HCT116 (cell line): ENCODE data around the gene TNFRSF19. TPM values are rescaled to one million over a fixed set of nuclear protein-coding genes. Genes with fewer than 3 reads are reported as not detected.

ENCODE experiments used
- ATAC-seq: fragments of 200-7000 bp; cut with Tn5 transposase; 2 replicates; pipeline ENCODE4 v1.9.1; 2020; ENCODE audit warnings: mild to moderate bottlenecking, moderate library complexity
- BruUV-seq: library from RNA; stranded (reverse); fragments of 400-500 nt; replicated peaks from 2 replicates; lab custom pipeline; 2021; lab: Mats Ljungman, UMichigan
- CTCF ChIA-PET: fragments of 300-600 bp; sonication (Branson Sonifier 250); formaldehyde crosslinking; loops from one replicate; lab custom pipeline; 2021; ENCODE audit warnings: antibody characterized with exemption; lab: Charles Lee
- POLR2A ChIA-PET: fragments of 300-600, 350-600 bp; sonication (Branson Sonifier 250); formaldehyde crosslinking; loops from one replicate; lab custom pipeline; 2021; ENCODE audit warnings: antibody characterized with exemption; lab: Charles Lee
- RAD21 ChIA-PET, 2 experiments: fragments of 300-600 bp; sonication (Branson Sonifier 250); formaldehyde crosslinking; loops; one replicate each; lab custom pipeline; 2023; ENCODE audit warnings: low total read pairs in 2 of 2; ENCODE audit not compliant: uncharacterized antibody in 2 of 2, unreplicated experiment in 2 of 2, low non-redundant PET in 1 of 2; lab: Charles Lee
- DNase-seq: peaks from one replicate; pipeline ENCODE4 v3.0.0-alpha.2; 2010; ENCODE audit warnings: low read depth, low spot score
- H2AFZ ChIP-seq: fragments of 200-600 bp; shearing (Covaris generic), sonication (generic); 2 replicates; pipeline ENCODE4 v1.6.1; 2017; ENCODE audit warnings: low read depth, mixed run types, mixed read lengths, antibody characterized with exemption, low read length; ENCODE audit not compliant: poor library complexity, severe bottlenecking
- H3K27ac ChIP-seq: 2 replicates; pipeline ENCODE4 v1.5.1; 2012; ENCODE audit warnings: low read depth, low read length
- H3K27me3 ChIP-seq: fragments of 200-600 bp; sonication (generic); 2 replicates; pipeline ENCODE4 v1.6.1; 2016; ENCODE audit warnings: mixed run types, low read length, mixed read lengths; ENCODE audit not compliant: insufficient read depth
- H3K36me3 ChIP-seq, 2 experiments: fragments of 200-500 bp in 1 of 2; fragments of 200-600 bp in 1 of 2; sonication (Bioruptor generic) in 1 of 2; sonication (generic) in 1 of 2; 2 replicates each; pipeline versions ENCODE4 v1.5.1 to v1.6.1; 2014 to 2016; ENCODE audit warnings: low read length in 2 of 2, inconsistent platforms in 1 of 2, mixed read lengths in 1 of 2, mixed run types in 1 of 2; ENCODE audit not compliant: insufficient read depth in 2 of 2, control insufficient read depth in 1 of 2
- H3K4me1 ChIP-seq, 2 experiments: fragments of 200-600 bp in 1 of 2; sonication (generic) in 1 of 2; 2 replicates each; pipeline versions ENCODE4 v1.5.1 to v1.6.1; 2012 to 2017; ENCODE audit warnings: low read length in 2 of 2, inconsistent platforms in 1 of 2, mild to moderate bottlenecking in 1 of 2, mixed read lengths in 1 of 2, mixed run types in 1 of 2, moderate library complexity in 1 of 2; ENCODE audit not compliant: insufficient read depth in 2 of 2, control insufficient read depth in 1 of 2
- H3K4me2 ChIP-seq: fragments of 200-600 bp; sonication (generic); 2 replicates; pipeline ENCODE4 v1.6.1; 2017; ENCODE audit warnings: mixed run types, low read length, mixed read lengths
- H3K4me3 ChIP-seq, 2 experiments: fragments of 200-600 bp in 1 of 2; sonication (generic) in 1 of 2; replicated peaks in 1 of 2; 2 replicates each; pipeline ENCODE4 v1.5.1; 2011 to 2016; ENCODE audit warnings: low read length in 2 of 2, control low read depth in 1 of 2, low read depth in 1 of 2, mild to moderate bottlenecking in 1 of 2, mixed read lengths in 1 of 2, mixed run types in 1 of 2
- H3K79me2 ChIP-seq: fragments of 200-600 bp; sonication (generic); 2 replicates; pipeline ENCODE4 v1.6.1; 2017; ENCODE audit warnings: mild to moderate bottlenecking, mixed run types, low read length, moderate library complexity, mixed read lengths; ENCODE audit not compliant: insufficient read depth
- H3K9ac ChIP-seq: fragments of 200-600 bp; sonication (generic); 2 replicates; pipeline ENCODE4 v1.6.1; 2016; ENCODE audit warnings: low read length, mixed read lengths
- H3K9me2 ChIP-seq: fragments of 200-600 bp; sonication (generic), shearing (Covaris generic); 2 replicates; pipeline ENCODE4 v1.6.1; 2017; ENCODE audit warnings: mixed run types, mild to moderate bottlenecking, moderate library complexity; ENCODE audit not compliant: insufficient read depth
- H3K9me3 ChIP-seq, 2 experiments: fragments of 200-500 bp in 1 of 2; fragments of 200-600 bp in 1 of 2; sonication (Bioruptor generic) in 1 of 2; sonication (generic) in 1 of 2; 2 replicates each; pipeline ENCODE4 v1.6.1; 2014 to 2017; ENCODE audit warnings: low read length in 2 of 2, mixed read lengths in 2 of 2, inconsistent platforms in 1 of 2, low read depth in 1 of 2, mild to moderate bottlenecking in 1 of 2, mixed run types in 1 of 2, moderate library complexity in 1 of 2; ENCODE audit not compliant: control insufficient read depth in 1 of 2, insufficient read depth in 1 of 2
- H4K20me1 ChIP-seq: fragments of 200-600 bp; sonication (generic), shearing (Covaris generic); 2 replicates; pipeline ENCODE4 v1.6.1; 2017; ENCODE audit warnings: mixed run types, mild to moderate bottlenecking, moderate library complexity; ENCODE audit not compliant: insufficient read depth
- CBX3 ChIP-seq: IDR thresholded peaks from 2 replicates; pipeline ENCODE4 v1.6.1; 2012; ENCODE audit warnings: low read depth
- EGR1 ChIP-seq: IDR thresholded peaks from 2 replicates; pipeline ENCODE4 v1.6.1; 2012; ENCODE audit warnings: low read depth
- ELF1 ChIP-seq: IDR thresholded peaks from 2 replicates; pipeline ENCODE4 v1.6.1; 2012; ENCODE audit warnings: low read depth, borderline replicate concordance
- EZH2 ChIP-seq: fragments of 200-600 bp; sonication (generic); IDR thresholded peaks from 2 replicates; pipeline ENCODE4 v1.6.1; 2017; ENCODE audit warnings: antibody characterized with exemption, mixed run types
- EZH2phosphoT487 ChIP-seq: fragments of 200-600 bp; IDR thresholded peaks from 2 replicates; pipeline ENCODE4 v1.6.1; 2018; ENCODE audit warnings: antibody characterized with exemption, borderline replicate concordance
- FOSL1 ChIP-seq: IDR thresholded peaks from 2 replicates; pipeline ENCODE4 v1.6.1; 2012; ENCODE audit warnings: low read depth
- JUND ChIP-seq: IDR thresholded peaks from 2 replicates; pipeline ENCODE4 v1.6.1; 2012
- POLR2AphosphoS5 ChIP-seq: IDR thresholded peaks from 2 replicates; pipeline ENCODE4 v1.6.1; 2011; ENCODE audit warnings: mild to moderate bottlenecking, low read depth, low read length, moderate library complexity
- RAD21 ChIP-seq: IDR thresholded peaks from 2 replicates; pipeline ENCODE4 v1.6.1; 2012; ENCODE audit warnings: low read depth, mild to moderate bottlenecking
- TCF7L2 ChIP-seq: IDR thresholded peaks from 2 replicates; pipeline ENCODE4 v1.7.0; 2011; ENCODE audit warnings: borderline replicate concordance, inconsistent platforms; ENCODE audit not compliant: insufficient read depth, insufficient read length; ENCODE audit errors: extremely low read depth
- ZBTB33 ChIP-seq: IDR thresholded peaks from 2 replicates; pipeline ENCODE4 v1.6.1; 2011; ENCODE audit warnings: mild to moderate bottlenecking, low read length, moderate library complexity; ENCODE audit not compliant: insufficient replicate concordance; ENCODE audit errors: extremely low read depth
- ZFX ChIP-seq: fragments of 450-650 bp; IDR thresholded peaks from 2 replicates; pipeline ENCODE4 v1.6.1; 2017
- intact Hi-C: fragments of 100-400 bp; cut with micrococcal nuclease; formaldehyde crosslinking; loops from 2 replicates; pipeline ENCODE4 v1.10.0; 2022
- total RNA-seq: library from RNA; stranded (reverse); gene quantifications from one replicate; pipeline ENCODE4 v1.2.1, GENCODE V29; 2021; ENCODE audit not compliant: unreplicated experiment

Gene TNFRSF19
- total RNA-seq, 1 experiment from 2014 or later, result 1.1 TPM

- TF ChIP-seq ZBTB33 (no peak), EZH2phosphoT487 (no peak), TCF7L2 (no peak), RAD21 (no peak), CBX3 (no peak), FOSL1 (no peak), EGR1 (no peak)
- TF ChIP-seq, all 23 proteins: peak for 0
Measured at GRCh38 chr13:23672616-23673015, 102.4 kb downstream of the TNFRSF19 start (continued).

- H3K9ac ChIP-seq, result no peak overlapping the region
- H3K9me3 ChIP-seq, result no peaks in the 10 kb centered on the region
- intact Hi-C loops, result no loop called here
- DNase-seq, result no peak
- H3K4me2 ChIP-seq, result no peak overlapping the region
- TF ChIP-seq JUND (no peak), EZH2 (no peak), ELF1 (no peak), POLR2AphosphoS5 (no peak), TCF7L2 (no peak), ZFX (no peak)
- H3K4me3 ChIP-seq, result no peak overlapping the region
- H2AFZ ChIP-seq, result no peak overlapping the region
- no peaks in the 10 kb centered on the region for H3K36me3 ChIP-seq
- no peak overlapping the region for H3K27ac ChIP-seq
- no peaks in the 10 kb centered on the region for H3K79me2 ChIP-seq
- ChIA-PET POLR2A (no interaction called here), CTCF (no interaction called here), RAD21 (no interaction called here)
- ATAC-seq, result no peak
- peaks cover 20% of the 10 kb centered on the region; the same call in 1 of the 2 replicates for H3K27me3 ChIP-seq
- H3K9me2 ChIP-seq, result no peaks in the 10 kb centered on the region
- no peaks in the 10 kb centered on the region for H3K4me1 ChIP-seq
- H4K20me1 ChIP-seq, result no peaks in the 10 kb centered on the region
- BruUV-seq, result no TSS peak
Measured at GRCh38 chr13:23673354-23673753, 103.1 kb downstream of the TNFRSF19 start.
